Fibroblast of lung (primary cell): Measurements from ENCODE around the gene SPEN. TPM values are rescaled to one million over a fixed set of nuclear protein-coding genes. Genes with fewer than 3 reads are reported as not detected.

Experiments used
- DNase-seq, 2 donors: peaks; one replicate each; pipeline versions ENCODE4 v3.0.0 to v3.0.0-alpha.2; 2010; ENCODE audit warnings: low read depth in 2 of 2
- H2AFZ ChIP-seq: 2 replicates; pipeline ENCODE4 v1.5.1; 2012; ENCODE audit warnings: low read length, control low read depth, inconsistent platforms
- H3K27ac ChIP-seq: 2 replicates; pipeline ENCODE4 v1.5.1; 2011; ENCODE audit warnings: low read length, control low read depth; ENCODE audit not compliant: insufficient read depth
- H3K27me3 ChIP-seq: 2 replicates; pipeline ENCODE4 v1.5.1; 2011; ENCODE audit warnings: mild to moderate bottlenecking, low read length; ENCODE audit not compliant: control insufficient read depth, insufficient read depth
- H3K36me3 ChIP-seq: 2 replicates; pipeline ENCODE4 v1.5.1; 2011; ENCODE audit warnings: low read length; ENCODE audit not compliant: control insufficient read depth, insufficient read depth
- H3K4me1 ChIP-seq: 2 replicates; pipeline ENCODE4 v1.5.1; 2011; ENCODE audit warnings: low read length; ENCODE audit not compliant: control insufficient read depth, insufficient read depth; ENCODE audit errors: extremely low read depth
- H3K4me2 ChIP-seq: 2 replicates; pipeline ENCODE4 v1.5.1; 2011; ENCODE audit warnings: low read length, control low read depth; ENCODE audit not compliant: insufficient read depth; ENCODE audit errors: extremely low read depth
- H3K4me3 ChIP-seq, 4 experiments: fragments of 200-600 bp in 1 of 4; sonication (generic) in 1 of 4; replicated peaks in 1 of 4; 2 replicates each; pipeline ENCODE4 v1.5.1; 2011 to 2016; ENCODE audit warnings: low read length in 4 of 4, low read depth in 3 of 4, mild to moderate bottlenecking in 3 of 4, control low read depth in 2 of 4, inconsistent platforms in 1 of 4, mixed read lengths in 1 of 4; ENCODE audit not compliant: insufficient read depth in 1 of 4; ENCODE audit errors: control extremely low read depth in 1 of 4
- H3K79me2 ChIP-seq: 2 replicates; pipeline ENCODE4 v1.5.1; 2012; ENCODE audit warnings: mild to moderate bottlenecking, low read length, inconsistent platforms; ENCODE audit not compliant: control insufficient read depth, insufficient read depth
- H3K9ac ChIP-seq: 2 replicates; pipeline ENCODE4 v1.5.1; 2011; ENCODE audit warnings: mild to moderate bottlenecking, low read length, control low read depth; ENCODE audit not compliant: insufficient read depth
- H3K9me3 ChIP-seq: 2 replicates; pipeline ENCODE4 v1.5.1; 2012; ENCODE audit warnings: low read depth, low read length; ENCODE audit not compliant: control insufficient read depth, insufficient read depth
- H4K20me1 ChIP-seq: 2 replicates; pipeline ENCODE4 v1.5.1; 2011; ENCODE audit warnings: low read length; ENCODE audit not compliant: control insufficient read depth, insufficient read depth; ENCODE audit errors: extremely low read depth
- EZH2 ChIP-seq: IDR thresholded peaks from 2 replicates; pipeline ENCODE4 v1.5.1; 2012; ENCODE audit warnings: low read length, control low read depth, mild to moderate bottlenecking; ENCODE audit errors: missing control alignments
- polyA plus RNA-seq, 2 donors: library from polyadenylated mRNA; depleted of rRNA in 1 of 2; stranded (reverse) in 1 of 2; unstranded in 1 of 2; fragments of >200 nt; gene quantifications; 2 replicates each; pipeline ENCODE4 v1.2.1, GENCODE V29; 2011 to 2012; ENCODE audit warnings: missing spikeins in 1 of 2
- total RNA-seq: library from RNA; depleted of rRNA; stranded (reverse); fragments of >200 nt; gene quantifications from 2 replicates; pipeline ENCODE4 v1.2.1, GENCODE V29; 2014
- TF ChIP-seq, protein P1 (sequence below), 2 donors: IDR thresholded peaks in 1 of 2; conservative IDR thresholded peaks in 1 of 2; 1 replicate in 1 of 2; 2 replicates in 1 of 2; pipeline ENCODE4 v1.5.1; 2011 to 2012; ENCODE audit warnings: low read length in 2 of 2, control low read depth in 1 of 2, inconsistent platforms in 1 of 2, low read depth in 1 of 2, mild to moderate bottlenecking in 1 of 2

SPEN gene
- total and polyA plus RNA-seq, 2 donors (not counting 1 experiment from before 2014, with no cell fraction given) = 5.1 to 11.9 TPM

DNA sequence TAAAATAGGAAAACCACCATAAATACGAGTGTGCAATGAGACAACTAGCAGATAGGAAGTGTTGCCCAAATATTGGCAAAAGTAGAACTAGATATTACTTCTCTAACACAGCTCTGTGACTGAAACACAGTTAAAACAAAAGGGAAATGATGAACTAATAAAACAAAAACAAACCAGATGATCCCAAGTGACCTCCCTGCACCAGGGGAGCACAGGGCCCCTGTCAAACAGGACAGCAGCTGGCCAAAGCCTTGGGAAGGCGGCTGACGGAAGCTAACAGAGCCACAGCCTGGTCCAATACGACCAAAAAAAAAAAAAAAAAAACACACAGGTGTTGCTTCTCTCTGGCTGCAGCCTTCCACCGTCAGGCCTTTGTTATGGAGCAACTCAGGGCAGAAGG lies 110.6 kb downstream of the SPEN start:
- H3K4me2 ChIP-seq = no peak overlapping the region
- DNase-seq = no peak

DNA sequence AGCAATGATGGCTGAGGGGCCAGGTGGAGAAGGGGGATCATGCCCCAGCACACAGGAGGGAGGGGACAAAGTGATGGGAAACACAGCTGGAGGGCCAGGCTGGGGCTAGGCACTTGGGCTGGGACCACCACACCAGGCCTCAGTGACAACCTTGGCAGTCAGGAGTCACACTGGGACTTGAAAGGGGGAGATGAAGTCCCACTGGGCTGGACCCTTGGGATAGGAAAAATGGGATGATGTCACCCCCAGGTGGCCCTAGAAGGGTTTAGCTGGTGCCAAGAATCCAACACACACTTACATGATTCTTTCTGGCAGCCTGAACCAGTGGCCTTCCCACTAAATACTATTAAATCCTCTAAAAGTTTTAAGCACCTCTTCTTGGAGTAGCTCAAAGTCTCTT lies 111.3 kb downstream of the SPEN start:
- no peaks in the 10 kb centered on the region for H3K27me3 ChIP-seq
- H3K4me3 ChIP-seq = no peak overlapping the region
- no peak overlapping the region for H3K9ac ChIP-seq
- no peak overlapping the region for H2AFZ ChIP-seq
- no peaks in the 10 kb centered on the region for H4K20me1 ChIP-seq
- no peak overlapping the region for H3K4me2 ChIP-seq
- peak overlapping the region; percentile 20 for H3K27ac ChIP-seq
- H3K36me3 ChIP-seq = peaks cover 1% of the 10 kb centered on the region
- peaks cover 29% of the 10 kb centered on the region for H3K4me1 ChIP-seq
- H3K79me2 ChIP-seq = peaks cover 64% of the 10 kb centered on the region
- H3K9me3 ChIP-seq = no peaks in the 10 kb centered on the region
- no peak for TF ChIP-seq EZH2
- TF ChIP-seq, protein P1, sequence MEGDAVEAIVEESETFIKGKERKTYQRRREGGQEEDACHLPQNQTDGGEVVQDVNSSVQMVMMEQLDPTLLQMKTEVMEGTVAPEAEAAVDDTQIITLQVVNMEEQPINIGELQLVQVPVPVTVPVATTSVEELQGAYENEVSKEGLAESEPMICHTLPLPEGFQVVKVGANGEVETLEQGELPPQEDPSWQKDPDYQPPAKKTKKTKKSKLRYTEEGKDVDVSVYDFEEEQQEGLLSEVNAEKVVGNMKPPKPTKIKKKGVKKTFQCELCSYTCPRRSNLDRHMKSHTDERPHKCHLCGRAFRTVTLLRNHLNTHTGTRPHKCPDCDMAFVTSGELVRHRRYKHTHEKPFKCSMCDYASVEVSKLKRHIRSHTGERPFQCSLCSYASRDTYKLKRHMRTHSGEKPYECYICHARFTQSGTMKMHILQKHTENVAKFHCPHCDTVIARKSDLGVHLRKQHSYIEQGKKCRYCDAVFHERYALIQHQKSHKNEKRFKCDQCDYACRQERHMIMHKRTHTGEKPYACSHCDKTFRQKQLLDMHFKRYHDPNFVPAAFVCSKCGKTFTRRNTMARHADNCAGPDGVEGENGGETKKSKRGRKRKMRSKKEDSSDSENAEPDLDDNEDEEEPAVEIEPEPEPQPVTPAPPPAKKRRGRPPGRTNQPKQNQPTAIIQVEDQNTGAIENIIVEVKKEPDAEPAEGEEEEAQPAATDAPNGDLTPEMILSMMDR (conservative IDR thresholded peaks at IDR 0.05 in 1 of 2, IDR thresholded peaks at IDR 0.05 in 1 of 2; ENCODE audit: low read depth in 1 of 2, low read length in 2 of 2) = no peak
- peak in 1 of 2 donors; percentile 51 for DNase-seq

More for the DNA sequence above, 110.6 kb downstream of the SPEN start:
- Histone ChIP-seq H3K36me3 (peaks cover 1% of the 10 kb centered on the region), H3K9ac (no peak overlapping the region), H4K20me1 (no peaks in the 10 kb centered on the region), H3K79me2 (peaks cover 65% of the 10 kb centered on the region), H3K4me1 (peaks cover 32% of the 10 kb centered on the region), H3K27me3 (no peaks in the 10 kb centered on the region), H3K4me3 (no peak overlapping the region), H2AFZ (no peak overlapping the region), H3K27ac (peak overlapping the region; percentile 20), H3K9me3 (no peaks in the 10 kb centered on the region)
- no peak for TF ChIP-seq EZH2
- TF ChIP-seq, protein P1 (conservative IDR thresholded peaks at IDR 0.05 in 1 of 2, IDR thresholded peaks at IDR 0.05 in 1 of 2; ENCODE audit: low read depth in 1 of 2, low read length in 2 of 2) = no peak

DNA sequence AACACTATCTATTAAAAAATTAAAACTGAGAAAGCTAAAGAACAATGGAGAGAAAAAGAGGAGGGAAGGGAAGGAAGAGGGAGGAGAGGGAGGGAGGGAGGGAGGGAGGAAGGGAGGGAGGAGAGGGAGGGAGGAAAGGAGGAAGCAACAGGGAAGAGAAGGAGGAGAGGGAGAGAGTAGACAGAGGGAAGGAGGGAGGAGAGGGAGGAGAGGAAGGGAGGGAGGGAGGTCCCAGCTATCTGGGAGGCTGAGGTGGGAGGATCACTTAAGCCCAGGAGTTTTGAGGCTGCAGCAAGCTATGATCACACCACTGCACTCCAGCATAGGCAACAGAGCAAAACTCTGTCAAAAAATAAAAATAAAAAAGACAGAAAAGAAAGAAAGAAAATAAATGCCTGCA lies 111.9 kb downstream of the SPEN start:
- Histone ChIP-seq H3K36me3 (no peaks in the 10 kb centered on the region), H2AFZ (no peak overlapping the region), H3K27ac (no peak overlapping the region), H3K79me2 (peaks cover 64% of the 10 kb centered on the region), H4K20me1 (no peaks in the 10 kb centered on the region), H3K9me3 (no peaks in the 10 kb centered on the region), H3K4me2 (no peak overlapping the region), H3K27me3 (no peaks in the 10 kb centered on the region), H3K9ac (no peak overlapping the region), H3K4me1 (peaks cover 27% of the 10 kb centered on the region), H3K4me3 (no peak overlapping the region)
- TF ChIP-seq EZH2 = no peak
- TF ChIP-seq, protein P1 (conservative IDR thresholded peaks at IDR 0.05 in 1 of 2, IDR thresholded peaks at IDR 0.05 in 1 of 2; ENCODE audit: low read depth in 1 of 2, low read length in 2 of 2) = no peak
- DNase-seq = no peak
